ENCODE measurements around the gene NLGN1.

DNA sequence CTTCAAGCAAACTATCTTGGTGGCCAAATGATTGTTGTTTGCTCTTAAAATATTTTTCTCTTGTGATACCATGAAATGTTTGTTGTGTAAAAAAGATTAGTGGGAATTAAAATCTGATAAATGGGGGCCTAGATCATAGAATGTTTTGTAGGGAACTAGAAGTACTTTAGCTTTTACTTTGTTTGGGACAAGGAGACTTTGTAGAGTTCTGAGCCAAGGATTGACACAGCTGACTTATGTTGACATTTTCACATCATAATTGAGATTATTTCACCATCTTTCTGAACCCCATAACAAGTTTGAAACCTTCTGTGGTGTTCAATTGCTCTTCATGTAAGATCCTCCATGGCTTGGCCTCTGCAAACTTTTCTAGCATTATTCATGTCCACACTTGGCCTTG is 235.4 kb downstream of the NLGN1 start:
- no peak for TF ChIP-seq CTCF (IDR thresholded peaks at IDR 0.05)
- TF ChIP-seq POLR2A (IDR thresholded peaks at IDR 0.05): no peak

Data from lower leg skin (tissue), 3 donors.